ENCODE results near the gene TM4SF4. TPM values are rescaled to one million over a fixed set of nuclear protein-coding genes. Genes with fewer than 3 reads are reported as not detected.
A peak's percentile ranks its signal among the peaks of the same experiment; 100 is the strongest.

Gene TM4SF4
- total and polyA plus RNA-seq, 2 experiments from 2014 or later, result not detected

DNA sequence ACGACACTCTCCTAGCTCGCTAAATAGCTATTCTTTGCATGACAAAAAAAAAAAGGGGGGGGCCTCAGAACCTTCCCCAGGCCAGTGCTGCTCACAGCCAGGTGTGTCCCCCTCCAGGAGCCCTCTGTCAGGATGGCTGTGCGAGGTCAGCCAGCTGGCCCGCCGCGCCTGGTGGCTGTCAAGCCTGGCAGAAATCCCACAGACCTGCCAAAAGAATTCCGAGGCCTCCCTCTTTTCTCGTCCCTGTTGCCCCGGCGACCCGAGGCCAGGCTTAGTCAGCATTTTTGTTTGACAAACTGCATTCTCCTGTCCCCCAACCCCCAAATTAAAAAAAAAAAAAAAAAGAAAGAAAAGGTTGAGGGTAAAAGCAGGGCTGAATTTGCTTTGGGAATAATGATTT lies 61.9 kb downstream of the TM4SF4 start:
- H3K36me3 ChIP-seq (ENCODE audit: insufficient read depth), result no peaks in the 10 kb centered on the region
- H3K27me3 Mint-ChIP-seq (ENCODE audit: insufficient read depth, low read depth, poor library complexity), result peaks cover 8% of the 10 kb centered on the region
- no peak overlapping the region; the same call in 1 of the 2 replicates for H3K27ac ChIP-seq (ENCODE audit: low read depth)
- H2AFZ ChIP-seq, result no peak overlapping the region
- H3K36me3 Mint-ChIP-seq (ENCODE audit: low read depth), result peaks cover 3% of the 10 kb centered on the region; the same call in 2 of the 3 replicates
- H3K79me2 ChIP-seq (replicated peaks; ENCODE audit: insufficient read depth), result peaks cover 55% of the 10 kb centered on the region
- H4K20me1 ChIP-seq (replicated peaks; ENCODE audit: insufficient read depth), result peaks cover 9% of the 10 kb centered on the region
- DNase-seq (ENCODE audit: low spot score), result peak; percentile 78
- no peaks in the 10 kb centered on the region; the same call in 1 of the 2 replicates for H3F3A ChIP-seq (replicated peaks; ENCODE audit: low read depth)
- peak overlapping the region; percentile 25 for H3K4me3 ChIP-seq
- H3K4me1 ChIP-seq (ENCODE audit: insufficient read depth), result peaks cover 50% of the 10 kb centered on the region
- no peaks in the 10 kb centered on the region for H3K9me3 Mint-ChIP-seq
- TF ChIP-seq ZNF331 (CRISPR knock-in tag; IDR thresholded peaks at IDR 0.05; ENCODE audit: low read depth) (no peak), POLR2AphosphoS5 (IDR thresholded peaks at IDR 0.05; ENCODE audit: low read depth) (no peak), STAT1 (IDR thresholded peaks at IDR 0.05; ENCODE audit: unreplicated experiment) (no peak), EZH2 (IDR thresholded peaks at IDR 0.05; ENCODE audit: low read depth, unreplicated experiment) (no peak), EZH2phosphoT487 (IDR thresholded peaks at IDR 0.05; ENCODE audit: unreplicated experiment) (no peak), NANOG (IDR thresholded peaks at IDR 0.05; ENCODE audit: borderline replicate concordance) (no peak), CREB1 (CRISPR knock-in tag; IDR thresholded peaks at IDR 0.05; ENCODE audit: low read depth) (no peak), JUNB (IDR thresholded peaks at IDR 0.05; ENCODE audit: unreplicated experiment) (no peak), ZNF114 (CRISPR knock-in tag; IDR thresholded peaks at IDR 0.05) (no peak)
- TF ChIP-seq, protein P1, sequence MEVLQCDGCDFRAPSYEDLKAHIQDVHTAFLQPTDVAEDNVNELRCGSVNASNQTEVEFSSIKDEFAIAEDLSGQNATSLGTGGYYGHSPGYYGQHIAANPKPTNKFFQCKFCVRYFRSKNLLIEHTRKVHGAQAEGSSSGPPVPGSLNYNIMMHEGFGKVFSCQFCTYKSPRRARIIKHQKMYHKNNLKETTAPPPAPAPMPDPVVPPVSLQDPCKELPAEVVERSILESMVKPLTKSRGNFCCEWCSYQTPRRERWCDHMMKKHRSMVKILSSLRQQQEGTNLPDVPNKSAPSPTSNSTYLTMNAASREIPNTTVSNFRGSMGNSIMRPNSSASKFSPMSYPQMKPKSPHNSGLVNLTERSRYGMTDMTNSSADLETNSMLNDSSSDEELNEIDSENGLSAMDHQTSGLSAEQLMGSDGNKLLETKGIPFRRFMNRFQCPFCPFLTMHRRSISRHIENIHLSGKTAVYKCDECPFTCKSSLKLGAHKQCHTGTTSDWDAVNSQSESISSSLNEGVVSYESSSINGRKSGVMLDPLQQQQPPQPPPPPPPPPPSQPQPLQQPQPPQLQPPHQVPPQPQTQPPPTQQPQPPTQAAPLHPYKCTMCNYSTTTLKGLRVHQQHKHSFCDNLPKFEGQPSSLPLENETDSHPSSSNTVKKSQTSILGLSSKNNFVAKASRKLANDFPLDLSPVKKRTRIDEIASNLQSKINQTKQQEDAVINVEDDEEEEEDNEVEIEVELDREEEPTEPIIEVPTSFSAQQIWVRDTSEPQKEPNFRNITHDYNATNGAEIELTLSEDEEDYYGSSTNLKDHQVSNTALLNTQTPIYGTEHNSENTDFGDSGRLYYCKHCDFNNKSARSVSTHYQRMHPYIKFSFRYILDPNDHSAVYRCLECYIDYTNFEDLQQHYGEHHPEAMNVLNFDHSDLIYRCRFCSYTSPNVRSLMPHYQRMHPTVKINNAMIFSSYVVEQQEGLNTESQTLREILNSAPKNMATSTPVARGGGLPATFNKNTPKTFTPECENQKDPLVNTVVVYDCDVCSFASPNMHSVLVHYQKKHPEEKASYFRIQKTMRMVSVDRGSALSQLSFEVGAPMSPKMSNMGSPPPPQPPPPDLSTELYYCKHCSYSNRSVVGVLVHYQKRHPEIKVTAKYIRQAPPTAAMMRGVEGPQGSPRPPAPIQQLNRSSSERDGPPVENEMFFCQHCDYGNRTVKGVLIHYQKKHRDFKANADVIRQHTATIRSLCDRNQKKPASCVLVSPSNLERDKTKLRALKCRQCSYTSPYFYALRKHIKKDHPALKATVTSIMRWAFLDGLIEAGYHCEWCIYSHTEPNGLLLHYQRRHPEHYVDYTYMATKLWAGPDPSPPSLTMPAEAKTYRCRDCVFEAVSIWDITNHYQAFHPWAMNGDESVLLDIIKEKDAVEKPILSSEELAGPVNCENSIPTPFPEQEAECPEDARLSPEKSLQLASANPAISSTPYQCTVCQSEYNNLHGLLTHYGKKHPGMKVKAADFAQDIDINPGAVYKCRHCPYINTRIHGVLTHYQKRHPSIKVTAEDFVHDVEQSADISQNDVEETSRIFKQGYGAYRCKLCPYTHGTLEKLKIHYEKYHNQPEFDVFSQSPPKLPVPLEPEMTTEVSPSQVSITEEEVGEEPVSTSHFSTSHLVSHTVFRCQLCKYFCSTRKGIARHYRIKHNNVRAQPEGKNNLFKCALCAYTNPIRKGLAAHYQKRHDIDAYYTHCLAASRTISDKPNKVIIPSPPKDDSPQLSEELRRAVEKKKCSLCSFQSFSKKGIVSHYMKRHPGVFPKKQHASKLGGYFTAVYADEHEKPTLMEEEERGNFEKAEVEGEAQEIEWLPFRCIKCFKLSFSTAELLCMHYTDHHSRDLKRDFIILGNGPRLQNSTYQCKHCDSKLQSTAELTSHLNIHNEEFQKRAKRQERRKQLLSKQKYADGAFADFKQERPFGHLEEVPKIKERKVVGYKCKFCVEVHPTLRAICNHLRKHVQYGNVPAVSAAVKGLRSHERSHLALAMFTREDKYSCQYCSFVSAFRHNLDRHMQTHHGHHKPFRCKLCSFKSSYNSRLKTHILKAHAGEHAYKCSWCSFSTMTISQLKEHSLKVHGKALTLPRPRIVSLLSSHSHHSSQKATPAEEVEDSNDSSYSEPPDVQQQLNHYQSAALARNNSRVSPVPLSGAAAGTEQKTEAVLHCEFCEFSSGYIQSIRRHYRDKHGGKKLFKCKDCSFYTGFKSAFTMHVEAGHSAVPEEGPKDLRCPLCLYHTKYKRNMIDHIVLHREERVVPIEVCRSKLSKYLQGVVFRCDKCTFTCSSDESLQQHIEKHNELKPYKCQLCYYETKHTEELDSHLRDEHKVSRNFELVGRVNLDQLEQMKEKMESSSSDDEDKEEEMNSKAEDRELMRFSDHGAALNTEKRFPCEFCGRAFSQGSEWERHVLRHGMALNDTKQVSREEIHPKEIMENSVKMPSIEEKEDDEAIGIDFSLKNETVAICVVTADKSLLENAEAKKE (CRISPR knock-in tag; IDR thresholded peaks at IDR 0.05), result no peak
- TF ChIP-seq, protein P2, sequence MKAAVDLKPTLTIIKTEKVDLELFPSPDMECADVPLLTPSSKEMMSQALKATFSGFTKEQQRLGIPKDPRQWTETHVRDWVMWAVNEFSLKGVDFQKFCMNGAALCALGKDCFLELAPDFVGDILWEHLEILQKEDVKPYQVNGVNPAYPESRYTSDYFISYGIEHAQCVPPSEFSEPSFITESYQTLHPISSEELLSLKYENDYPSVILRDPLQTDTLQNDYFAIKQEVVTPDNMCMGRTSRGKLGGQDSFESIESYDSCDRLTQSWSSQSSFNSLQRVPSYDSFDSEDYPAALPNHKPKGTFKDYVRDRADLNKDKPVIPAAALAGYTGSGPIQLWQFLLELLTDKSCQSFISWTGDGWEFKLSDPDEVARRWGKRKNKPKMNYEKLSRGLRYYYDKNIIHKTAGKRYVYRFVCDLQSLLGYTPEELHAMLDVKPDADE (IDR thresholded peaks at IDR 0.05), result no peak
- TF ChIP-seq, protein P3, sequence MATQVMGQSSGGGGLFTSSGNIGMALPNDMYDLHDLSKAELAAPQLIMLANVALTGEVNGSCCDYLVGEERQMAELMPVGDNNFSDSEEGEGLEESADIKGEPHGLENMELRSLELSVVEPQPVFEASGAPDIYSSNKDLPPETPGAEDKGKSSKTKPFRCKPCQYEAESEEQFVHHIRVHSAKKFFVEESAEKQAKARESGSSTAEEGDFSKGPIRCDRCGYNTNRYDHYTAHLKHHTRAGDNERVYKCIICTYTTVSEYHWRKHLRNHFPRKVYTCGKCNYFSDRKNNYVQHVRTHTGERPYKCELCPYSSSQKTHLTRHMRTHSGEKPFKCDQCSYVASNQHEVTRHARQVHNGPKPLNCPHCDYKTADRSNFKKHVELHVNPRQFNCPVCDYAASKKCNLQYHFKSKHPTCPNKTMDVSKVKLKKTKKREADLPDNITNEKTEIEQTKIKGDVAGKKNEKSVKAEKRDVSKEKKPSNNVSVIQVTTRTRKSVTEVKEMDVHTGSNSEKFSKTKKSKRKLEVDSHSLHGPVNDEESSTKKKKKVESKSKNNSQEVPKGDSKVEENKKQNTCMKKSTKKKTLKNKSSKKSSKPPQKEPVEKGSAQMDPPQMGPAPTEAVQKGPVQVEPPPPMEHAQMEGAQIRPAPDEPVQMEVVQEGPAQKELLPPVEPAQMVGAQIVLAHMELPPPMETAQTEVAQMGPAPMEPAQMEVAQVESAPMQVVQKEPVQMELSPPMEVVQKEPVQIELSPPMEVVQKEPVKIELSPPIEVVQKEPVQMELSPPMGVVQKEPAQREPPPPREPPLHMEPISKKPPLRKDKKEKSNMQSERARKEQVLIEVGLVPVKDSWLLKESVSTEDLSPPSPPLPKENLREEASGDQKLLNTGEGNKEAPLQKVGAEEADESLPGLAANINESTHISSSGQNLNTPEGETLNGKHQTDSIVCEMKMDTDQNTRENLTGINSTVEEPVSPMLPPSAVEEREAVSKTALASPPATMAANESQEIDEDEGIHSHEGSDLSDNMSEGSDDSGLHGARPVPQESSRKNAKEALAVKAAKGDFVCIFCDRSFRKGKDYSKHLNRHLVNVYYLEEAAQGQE (IDR thresholded peaks at IDR 0.05; ENCODE audit: unreplicated experiment), result no peak
- TF ChIP-seq, protein P4, sequence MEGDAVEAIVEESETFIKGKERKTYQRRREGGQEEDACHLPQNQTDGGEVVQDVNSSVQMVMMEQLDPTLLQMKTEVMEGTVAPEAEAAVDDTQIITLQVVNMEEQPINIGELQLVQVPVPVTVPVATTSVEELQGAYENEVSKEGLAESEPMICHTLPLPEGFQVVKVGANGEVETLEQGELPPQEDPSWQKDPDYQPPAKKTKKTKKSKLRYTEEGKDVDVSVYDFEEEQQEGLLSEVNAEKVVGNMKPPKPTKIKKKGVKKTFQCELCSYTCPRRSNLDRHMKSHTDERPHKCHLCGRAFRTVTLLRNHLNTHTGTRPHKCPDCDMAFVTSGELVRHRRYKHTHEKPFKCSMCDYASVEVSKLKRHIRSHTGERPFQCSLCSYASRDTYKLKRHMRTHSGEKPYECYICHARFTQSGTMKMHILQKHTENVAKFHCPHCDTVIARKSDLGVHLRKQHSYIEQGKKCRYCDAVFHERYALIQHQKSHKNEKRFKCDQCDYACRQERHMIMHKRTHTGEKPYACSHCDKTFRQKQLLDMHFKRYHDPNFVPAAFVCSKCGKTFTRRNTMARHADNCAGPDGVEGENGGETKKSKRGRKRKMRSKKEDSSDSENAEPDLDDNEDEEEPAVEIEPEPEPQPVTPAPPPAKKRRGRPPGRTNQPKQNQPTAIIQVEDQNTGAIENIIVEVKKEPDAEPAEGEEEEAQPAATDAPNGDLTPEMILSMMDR (conservative IDR thresholded peaks at IDR 0.05; ENCODE audit: low read depth in 2 of 2), result no peak
- no peaks in the 10 kb centered on the region for H3K9me2 ChIP-seq (ENCODE audit: insufficient read depth)
- H3K4me2 ChIP-seq, result peak overlapping the region; percentile 70
- peaks cover 43% of the 10 kb centered on the region for H3K4me1 Mint-ChIP-seq
- H3K27me3 ChIP-seq (ENCODE audit: insufficient read depth), result no peaks in the 10 kb centered on the region
- peak overlapping the region; percentile 22; the same call in 1 of the 3 replicates for H3K4me3 Mint-ChIP-seq
- peak; percentile 91 for ATAC-seq
- H3K27ac Mint-ChIP-seq, result peak overlapping the region; percentile 56; the same call in 1 of the 2 replicates

Measured in GM23338 (cell line).